Measurements from ENCODE around the gene ITGB6.

DNA sequence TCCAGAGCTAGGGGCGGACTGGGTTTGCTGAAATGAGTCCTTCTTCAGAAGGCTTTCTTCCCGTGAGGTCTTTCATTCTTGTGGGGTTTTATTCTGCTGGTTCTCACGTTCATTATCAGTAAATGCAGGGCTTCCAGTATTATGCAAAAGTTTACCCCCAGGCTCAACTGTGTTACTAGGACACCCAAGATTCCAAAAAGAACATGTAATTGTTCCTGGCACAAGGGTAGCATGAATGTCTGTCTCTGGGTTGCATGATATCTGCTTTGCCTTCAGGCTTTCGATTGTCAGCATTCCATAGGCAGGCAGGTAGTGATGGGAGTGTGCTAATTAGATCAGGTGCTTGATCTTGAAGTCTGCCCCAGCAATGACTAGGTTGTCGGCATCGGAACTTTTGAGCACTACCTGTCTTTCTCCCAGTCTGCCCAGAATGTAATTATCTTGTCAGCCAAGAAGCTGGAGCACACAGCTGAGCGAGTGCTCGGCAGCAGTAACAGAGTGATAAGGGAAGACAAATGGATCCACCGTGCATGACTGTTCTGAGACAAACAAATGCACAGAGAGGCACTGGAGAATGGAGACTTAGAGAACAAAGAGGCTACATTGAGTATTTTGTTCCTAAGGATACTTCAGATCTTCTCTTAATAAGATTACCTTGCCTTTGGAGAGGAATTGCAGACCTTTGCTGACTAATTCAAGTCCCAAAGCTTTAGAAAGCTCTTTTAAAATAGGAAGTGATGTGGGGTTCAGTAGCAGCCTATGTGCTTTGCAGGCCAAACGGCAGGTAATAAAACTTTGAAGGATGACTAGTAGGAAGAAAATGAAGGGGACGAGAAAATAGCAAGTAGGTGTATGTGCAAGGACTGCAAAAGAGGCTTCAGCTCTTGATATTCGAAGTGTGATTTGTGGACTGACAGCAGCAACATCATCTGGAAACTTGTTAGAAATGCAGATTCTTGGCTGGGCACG lies 41.9 kb downstream of the ITGB6 start:
- no peak for TF ChIP-seq CTCF (conservative IDR thresholded peaks at IDR 0.05; ENCODE audit: low read depth, low read length)
- TF ChIP-seq POLR2A (IDR thresholded peaks at IDR 0.05; ENCODE audit: low read depth, low read length): no peak
- TF ChIP-seq CEBPB (IDR thresholded peaks at IDR 0.05; ENCODE audit: low read depth, low read length): no peak
- TF ChIP-seq RCOR1 (IDR thresholded peaks at IDR 0.05; ENCODE audit: insufficient replicate concordance, low read length): no peak
- no peak for TF ChIP-seq RAD21 (IDR thresholded peaks at IDR 0.05; ENCODE audit: low read length)
- no peak for TF ChIP-seq CHD1 (IDR thresholded peaks at IDR 0.05; ENCODE audit: low read depth, low read length)
- TF ChIP-seq, protein P1, sequence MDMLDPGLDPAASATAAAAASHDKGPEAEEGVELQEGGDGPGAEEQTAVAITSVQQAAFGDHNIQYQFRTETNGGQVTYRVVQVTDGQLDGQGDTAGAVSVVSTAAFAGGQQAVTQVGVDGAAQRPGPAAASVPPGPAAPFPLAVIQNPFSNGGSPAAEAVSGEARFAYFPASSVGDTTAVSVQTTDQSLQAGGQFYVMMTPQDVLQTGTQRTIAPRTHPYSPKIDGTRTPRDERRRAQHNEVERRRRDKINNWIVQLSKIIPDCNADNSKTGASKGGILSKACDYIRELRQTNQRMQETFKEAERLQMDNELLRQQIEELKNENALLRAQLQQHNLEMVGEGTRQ (IDR thresholded peaks at IDR 0.05; ENCODE audit: low read depth, low read length): no peak
- no peak for TF ChIP-seq BHLHE40 (IDR thresholded peaks at IDR 0.05; ENCODE audit: low read depth, low read length)
- TF ChIP-seq RFX5 (IDR thresholded peaks at IDR 0.05; ENCODE audit: low read depth, low read length): no peak
